EH (cell line): Measurements from ENCODE around the gene LENG8.
"Not testable (repeated sequence)": the region's sequence is repeated elsewhere in the genome, so short reads cannot be mapped to it uniquely, and the experiment has no call there.

Experiments
- DNase-seq: peaks from one replicate; pipeline ENCODE4 v3.0.0-alpha.2; 2015; ENCODE audit warnings: low read depth

Gene LENG8

DNA sequence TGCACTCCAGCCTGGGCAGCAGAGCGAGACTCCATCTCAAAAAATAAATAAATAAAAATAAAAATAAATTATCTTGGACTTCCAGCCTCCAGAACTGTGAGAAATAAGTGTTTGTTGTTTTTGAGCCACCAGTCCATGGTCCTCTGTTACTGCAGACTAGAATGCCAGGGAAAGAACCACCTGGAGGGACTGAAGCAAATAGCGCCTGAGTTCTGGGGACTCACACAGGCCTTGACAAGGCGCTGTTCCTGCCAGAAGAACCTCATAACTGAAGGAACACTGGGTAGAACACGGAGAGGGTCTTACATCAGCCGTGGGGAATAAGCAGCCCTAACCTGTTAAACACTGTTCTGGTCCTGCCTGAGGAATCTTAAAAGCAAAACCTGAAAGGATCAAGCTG, 8.4 kb upstream of the LENG8 start:
- no peak for DNase-seq

DNA sequence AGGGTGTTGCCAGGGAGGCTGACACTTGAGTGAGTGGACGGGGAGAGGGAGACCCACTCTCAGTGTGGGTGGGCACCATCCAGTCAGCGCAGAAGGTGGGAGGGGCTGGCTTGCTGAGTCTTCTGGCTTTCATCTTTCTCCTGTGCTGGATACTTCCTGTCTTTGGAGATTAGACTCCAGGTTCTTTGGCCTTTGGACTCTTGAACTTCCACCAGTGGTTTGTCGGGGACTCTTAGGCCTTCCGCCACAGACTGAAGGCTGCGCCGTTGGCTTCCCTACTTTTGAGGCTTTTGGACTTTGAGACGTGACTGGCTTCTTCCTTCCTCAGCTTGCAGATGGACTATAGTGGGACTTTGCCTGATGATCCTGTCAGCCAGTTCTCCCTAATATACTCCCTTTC, 4.3 kb upstream of the LENG8 start:
- no peak for DNase-seq

DNA sequence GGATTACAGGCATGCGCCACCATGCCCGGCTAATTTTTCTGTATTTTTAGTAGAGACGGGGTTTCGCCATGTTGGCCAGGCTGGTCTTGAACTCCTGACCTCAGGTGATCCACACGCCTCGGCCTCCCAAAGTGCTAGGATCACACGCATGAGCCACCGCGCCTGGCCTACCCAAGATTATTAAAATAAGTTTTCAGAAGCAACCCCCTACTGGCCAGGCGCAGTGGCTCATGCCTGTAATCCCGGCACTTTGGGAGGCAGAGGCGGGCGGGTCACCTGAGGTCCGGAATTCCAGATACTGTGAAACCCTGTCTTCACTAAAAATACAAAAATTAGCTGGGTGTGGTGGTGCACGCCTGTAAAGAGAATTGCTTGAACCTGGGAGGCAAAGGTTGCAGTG, 2.6 kb upstream of the LENG8 start:
- not testable (repeated sequence) for DNase-seq

DNA sequence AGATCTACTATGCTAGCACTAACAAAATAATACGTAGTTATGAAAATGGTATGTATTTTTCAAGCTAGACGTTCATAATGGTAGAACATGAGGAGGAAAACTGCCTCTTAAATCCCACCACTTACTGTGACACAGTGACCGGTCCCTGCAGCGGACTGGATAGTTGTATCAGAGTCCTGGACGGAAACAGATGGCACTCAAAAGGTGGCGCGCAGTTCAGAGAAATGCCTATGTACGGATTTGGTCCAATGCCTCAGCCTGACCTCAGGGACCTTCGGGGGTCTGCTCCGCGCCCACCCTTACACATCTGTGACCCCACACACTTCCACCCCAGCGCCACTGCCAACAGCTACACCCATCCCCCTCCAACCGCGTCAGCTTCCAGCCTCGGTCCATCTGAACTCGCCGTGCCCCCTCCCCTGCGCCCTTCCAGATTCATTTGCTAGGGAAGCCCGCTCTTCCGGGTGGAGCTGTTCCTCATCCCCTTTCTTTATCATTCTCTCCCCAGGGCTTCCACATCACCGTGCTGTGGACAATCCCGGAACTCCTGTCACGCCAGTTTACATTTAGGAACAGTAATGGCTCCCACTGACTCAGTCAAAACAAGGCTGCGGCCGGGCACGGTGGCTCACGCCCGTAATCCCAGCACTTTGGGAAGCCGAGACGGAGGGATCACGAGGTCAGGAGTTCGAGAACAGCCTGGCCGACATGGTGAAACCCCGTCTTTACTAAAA, 792 bp upstream of the LENG8 start:
- DNase-seq, result peak; percentile 72

DNA sequence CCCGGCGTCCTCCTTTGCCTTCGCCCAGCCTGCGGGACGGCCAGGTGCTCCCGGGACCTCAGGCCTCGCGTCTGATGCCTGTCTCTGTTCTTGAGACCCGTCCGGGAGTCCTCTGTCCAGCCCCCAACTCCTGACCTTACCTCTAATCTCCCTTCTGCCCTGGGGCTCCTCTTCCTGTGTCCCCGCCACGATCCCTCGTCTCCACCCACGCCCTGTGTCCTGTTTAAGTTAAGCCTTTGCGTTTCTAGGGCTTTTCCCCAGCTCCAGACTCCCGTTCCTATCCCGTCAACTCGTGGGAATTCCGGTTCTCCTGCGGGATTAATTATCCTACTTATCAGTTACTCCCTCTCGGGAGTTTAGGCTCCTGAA, 686 bp downstream of the LENG8 start:
- peak; percentile 45 for DNase-seq

DNA sequence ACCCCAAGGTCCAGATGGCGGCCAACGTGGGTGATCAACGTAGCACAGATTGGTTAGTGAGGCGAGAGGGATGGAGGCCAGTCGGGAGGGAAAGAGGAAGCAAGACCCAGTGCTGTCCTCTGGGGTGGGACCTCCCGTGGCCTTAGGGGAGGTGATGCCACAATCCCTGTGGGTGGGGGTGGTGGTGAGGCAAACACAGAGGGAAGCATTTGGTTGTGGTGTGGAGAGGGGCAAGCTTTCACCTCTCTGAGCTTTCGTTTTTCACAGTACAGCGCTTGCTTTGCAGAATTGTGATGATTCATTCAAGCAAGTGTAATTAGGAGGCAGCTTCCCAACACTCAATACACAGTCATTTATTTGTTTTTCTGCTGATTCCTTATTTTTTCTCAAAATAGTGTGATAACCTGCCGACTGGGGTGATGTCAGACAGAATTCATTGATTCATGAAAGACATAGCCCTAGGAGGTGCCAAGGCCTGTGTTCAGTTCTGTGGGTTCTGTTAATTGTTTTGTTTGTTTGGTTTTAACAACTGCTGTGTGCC, 2.4 kb downstream of the LENG8 start:
- no peak for DNase-seq

DNA sequence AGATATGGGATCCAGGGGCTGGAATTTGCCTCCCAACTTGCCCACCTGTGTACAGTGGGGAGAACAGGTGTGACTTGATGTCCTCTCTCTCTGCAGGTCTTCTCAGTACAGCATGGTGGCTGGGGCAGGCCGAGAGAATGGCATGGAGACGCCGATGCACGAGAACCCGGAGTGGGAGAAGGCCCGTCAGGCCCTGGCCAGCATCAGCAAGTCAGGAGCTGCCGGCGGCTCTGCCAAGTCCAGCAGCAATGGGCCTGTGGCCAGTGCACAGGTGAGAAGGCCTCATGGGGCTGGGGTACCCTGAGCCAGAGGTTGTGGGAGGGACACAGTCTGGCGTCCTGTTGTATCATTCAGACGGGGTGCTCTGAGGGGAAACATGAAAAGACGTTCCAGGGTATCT, 3.0 kb downstream of the LENG8 start:
- no peak for DNase-seq

DNA sequence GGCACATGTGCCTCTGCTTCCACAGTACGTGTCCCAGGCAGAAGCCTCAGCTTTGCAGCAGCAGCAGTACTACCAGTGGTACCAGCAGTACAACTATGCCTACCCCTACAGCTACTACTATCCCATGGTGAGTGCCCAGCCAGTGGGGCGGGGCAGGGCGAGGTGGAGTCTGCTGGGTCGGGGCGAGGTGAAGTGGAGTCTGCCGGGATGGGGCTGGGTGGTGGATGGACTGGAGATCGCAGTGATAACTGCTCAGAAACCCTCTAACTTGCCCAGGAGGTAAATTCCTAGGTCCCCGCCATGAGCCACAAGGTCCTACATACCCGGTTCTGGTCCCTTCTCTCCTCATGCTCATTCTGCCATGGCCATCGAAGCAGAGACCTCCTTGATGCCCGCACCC, 3.6 kb downstream of the LENG8 start:
- DNase-seq, result no peak

DNA sequence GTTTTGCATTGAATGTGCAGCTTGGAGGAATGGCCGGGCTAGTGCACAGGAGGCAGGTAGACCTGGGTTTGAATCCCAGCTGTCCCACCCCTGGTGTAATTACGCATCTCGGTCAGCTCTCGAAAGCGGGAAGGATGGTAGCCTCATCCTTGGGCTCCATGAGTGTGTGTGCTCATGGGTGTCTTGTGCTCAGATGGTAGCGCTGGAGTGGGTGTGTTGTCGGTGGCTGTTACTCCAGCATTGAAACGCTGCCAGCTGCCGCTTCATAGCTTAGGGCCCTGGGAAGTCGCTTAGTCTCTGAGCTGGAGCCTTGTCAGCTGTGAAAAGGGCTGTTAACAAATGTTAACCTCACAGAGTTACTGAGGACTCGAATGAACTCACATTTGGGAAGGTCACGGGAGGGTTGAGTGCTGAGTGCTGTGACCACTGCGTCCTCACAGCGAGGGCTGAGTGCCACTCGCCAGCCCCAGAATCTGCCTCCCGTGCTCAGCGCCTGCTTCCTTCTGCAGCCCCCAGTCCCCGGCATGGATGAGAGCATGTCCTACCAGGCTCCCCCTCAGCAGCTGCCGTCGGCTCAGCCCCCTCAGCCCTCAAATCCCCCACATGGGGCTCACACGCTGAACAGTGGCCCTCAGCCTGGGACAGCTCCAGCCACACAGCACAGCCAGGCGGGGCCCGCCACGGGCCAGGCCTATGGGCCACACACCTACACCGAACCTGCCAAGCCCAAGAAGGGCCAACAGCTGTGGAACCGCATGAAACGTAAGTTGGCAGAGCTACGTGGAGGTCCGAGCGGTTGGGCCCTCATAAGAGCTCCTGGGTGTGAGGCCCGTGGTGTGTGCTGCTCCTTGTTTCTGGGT, 5.2 kb downstream of the LENG8 start:
- no peak for DNase-seq

DNA sequence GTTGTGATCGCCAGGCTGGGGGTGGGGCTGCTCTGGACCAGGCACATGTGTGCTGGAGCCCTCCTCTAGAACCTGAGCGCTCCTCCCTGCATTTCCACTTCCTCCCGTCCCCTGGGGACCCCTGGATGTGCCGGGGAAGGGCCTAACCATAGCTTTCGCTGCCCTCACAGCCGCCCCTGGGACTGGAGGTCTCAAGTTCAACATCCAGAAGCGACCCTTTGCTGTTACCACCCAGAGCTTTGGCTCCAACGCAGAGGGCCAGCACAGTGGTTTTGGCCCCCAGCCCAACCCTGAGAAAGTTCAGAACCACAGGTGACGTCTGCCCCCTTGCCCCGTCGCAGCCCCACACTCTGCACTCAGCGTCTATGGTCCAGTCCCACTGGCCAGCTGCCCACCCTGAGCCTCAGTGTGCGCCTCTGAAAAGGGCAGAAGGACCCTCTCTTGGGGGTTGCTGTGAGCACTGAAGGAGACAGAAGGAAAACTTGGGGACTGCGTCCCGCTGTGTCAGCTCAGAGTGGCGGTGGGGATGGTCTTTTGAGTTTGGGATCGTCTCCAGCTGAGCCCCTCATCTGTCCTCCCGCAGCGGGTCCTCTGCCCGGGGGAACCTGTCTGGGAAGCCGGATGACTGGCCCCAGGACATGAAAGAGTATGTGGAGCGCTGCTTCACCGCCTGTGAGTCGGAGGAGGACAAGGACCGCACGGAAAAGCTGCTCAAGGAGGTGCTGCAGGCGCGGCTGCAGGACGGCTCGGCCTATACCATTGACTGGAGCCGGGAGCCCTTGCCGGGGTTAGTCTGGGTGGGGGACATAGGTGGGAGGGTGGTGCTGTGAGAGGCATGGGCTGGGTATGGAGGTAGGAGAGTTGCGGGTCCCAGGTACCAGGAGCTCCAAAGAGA, 6.0 kb downstream of the LENG8 start:
- no peak for DNase-seq

DNA sequence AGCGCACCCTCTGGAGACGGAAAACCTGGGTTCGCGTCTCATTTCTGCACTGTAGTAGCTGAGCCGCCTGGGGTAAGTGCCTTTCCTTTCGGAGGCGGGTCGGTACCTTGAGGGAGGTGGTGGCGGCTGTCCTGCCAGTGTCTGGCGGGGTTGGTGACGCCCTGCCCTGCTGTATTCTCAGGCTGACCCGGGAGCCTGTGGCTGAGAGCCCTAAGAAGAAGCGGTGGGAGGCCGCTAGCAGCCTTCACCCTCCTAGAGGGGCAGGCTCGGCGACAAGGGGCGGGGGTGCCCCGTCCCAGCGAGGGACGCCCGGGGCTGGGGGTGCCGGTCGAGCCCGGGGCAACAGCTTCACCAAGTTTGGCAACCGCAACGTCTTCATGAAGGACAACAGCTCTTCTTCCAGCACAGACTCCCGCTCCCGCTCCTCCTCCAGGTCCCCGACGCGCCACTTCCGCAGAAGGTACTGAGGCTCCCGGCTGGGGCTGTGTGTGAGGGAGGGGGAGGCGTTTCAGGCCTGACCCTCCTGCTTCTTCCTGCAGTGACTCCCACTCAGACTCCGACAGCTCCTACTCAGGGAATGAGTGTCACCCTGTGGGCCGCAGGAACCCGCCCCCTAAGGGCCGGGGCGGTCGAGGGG, 6.9 kb downstream of the LENG8 start:
- no peak for DNase-seq

DNA sequence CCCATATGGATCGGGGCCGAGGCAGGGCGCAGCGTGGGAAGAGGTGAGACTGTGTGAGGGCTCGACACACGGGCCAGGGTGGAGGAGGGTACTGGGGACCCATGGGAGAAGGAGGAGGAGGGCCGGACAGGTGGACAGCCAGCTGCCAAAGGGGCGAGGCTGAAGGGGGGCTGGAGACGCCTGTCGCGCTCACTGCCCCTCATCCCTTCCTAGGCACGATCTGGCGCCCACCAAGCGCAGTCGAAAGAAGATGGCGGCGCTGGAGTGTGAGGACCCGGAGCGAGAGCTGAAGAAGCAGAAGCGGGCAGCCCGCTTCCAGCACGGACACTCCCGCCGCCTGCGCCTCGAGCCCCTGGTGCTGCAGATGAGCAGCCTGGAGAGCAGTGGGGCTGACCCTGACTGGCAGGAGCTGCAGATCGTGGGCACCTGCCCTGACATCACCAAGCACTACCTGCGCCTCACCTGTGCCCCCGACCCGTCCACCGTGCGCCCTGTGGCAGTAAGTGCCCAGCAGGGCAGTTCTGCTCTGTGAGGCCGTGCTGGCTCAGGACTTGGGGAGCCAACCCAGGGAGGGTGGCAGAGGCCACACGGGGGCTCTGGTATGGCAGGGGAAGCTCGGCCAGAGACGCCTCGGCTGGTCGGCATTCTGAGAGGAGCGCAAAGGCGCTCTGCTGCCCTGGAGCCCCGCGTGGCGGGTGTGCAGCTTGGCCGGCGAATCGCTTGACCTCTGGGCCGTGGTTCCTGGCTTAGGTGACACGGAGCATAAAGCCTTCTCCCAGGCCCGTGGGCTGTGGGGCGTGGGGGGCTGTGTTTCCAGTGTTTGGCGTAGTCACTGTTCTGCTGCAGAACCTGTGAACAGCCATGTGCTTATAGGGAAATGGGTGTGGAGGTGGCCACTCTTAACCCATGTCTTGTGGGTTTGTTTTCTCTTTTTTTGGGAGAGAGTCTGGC, 7.7 kb downstream of the LENG8 start:
- DNase-seq, result no peak

DNA sequence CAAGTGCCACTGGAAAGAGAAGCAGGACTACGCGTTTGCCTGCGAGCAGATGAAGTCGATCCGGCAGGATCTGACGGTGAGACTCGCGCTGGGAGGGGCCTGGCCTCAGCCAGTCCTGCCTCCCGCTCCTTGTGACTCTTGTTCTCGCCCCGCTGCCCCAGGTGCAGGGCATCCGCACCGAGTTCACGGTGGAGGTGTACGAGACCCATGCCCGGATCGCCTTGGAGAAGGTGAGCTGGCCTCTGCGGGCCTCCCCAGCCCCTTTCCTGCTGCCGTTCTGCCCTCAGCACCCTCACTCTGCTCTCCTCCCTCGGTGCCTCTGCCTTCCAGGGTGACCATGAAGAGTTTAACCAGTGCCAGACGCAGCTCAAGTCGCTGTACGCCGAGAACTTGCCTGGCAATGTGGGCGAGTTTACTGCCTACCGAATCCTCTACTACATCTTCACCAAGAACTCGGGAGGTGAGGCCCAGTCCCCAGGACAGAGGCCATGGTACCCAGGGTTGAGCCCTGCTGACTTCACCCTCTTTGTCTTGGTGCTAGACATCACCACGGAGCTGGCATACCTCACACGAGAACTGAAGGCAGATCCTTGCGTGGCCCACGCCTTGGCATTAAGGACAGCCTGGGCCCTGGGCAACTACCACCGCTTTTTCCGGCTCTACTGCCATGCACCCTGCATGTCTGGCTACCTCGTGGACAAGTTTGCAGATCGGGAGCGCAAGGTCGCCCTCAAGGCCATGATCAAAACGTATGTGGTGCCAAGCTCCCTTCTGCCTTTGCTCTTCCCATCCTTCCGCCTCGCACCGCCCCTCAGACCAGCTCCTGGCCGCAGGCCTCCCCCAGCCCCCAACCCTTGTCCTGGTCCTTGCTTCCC, 9.0 kb downstream of the LENG8 start:
- no peak for DNase-seq

DNA sequence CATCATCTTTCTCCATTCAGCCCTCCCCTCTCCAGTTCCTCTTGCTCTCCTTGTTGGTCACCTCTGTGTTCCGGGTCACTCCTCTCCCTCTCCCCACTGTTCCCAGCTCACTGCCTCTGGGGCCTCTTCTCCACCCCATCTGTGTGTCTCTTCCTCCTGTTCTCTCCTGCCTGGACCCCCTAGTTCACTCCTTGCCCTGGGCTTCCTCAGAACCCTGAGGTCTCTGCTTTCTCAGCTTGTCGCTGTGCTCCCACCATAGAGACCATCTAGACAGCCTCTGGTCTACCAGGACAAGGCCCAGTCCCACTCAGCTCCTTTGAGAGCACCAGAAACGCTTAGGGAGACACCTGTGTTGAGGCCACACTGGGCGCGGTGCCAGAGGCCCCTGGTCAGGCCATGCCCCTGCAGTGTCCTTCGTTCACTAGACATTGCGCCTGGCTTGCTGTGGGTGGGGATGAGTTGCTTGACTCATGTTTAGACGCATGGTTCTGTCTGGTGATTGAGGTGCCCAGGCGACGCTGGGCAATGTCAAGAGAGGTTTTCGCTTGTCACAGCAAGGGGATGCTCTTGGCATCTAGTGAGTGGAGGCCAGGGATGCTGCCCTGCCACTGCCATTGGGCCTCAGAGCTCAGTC, 9.8 kb downstream of the LENG8 start:
- DNase-seq, result no peak

DNA sequence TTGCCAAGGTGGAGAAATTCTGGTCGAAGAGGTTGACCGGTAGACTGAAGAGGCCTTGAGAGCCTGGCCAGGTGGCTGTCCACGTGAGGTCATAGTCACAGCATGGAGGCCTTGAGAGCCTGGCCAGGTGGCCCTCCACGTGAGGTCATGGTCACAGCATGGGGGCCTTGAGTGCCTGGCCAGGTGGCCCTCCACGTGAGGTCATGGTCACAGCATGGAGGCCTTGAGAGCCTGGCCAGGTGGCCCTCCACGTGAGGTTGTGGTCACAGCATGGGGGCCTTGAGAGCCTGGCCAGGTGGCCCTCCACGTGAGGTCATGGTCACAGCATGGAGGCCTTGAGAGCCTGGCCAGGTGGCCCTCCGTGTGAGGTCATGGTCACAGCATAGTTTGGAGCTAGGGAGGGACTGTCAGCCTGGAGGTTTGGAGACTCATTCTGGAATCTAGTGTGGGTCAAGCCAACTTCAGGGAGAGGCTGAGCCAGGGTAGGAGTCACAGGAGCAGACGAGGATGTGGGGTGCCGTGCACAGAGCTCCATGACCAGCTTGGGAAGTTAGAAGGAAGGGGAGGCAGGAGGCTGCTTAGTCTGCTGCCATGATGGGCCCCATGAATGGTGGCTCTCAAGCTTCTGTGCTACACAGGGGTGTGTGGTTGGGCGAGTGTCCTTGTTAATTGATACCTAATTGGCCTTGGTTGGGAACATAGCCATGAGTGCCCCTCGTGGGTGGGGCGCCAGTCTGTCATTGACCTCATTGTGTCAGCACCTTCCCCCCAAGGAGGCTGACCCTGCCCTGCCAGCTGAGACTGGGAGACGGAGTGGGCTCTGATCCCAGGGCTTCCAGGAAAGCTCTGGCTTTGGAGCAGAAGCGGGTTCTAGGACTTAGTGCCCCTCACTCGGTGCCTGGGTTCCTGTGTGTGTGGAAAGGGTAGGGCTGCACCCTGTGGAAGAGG, 10.6 kb downstream of the LENG8 start:
- DNase-seq, result no peak

DNA sequence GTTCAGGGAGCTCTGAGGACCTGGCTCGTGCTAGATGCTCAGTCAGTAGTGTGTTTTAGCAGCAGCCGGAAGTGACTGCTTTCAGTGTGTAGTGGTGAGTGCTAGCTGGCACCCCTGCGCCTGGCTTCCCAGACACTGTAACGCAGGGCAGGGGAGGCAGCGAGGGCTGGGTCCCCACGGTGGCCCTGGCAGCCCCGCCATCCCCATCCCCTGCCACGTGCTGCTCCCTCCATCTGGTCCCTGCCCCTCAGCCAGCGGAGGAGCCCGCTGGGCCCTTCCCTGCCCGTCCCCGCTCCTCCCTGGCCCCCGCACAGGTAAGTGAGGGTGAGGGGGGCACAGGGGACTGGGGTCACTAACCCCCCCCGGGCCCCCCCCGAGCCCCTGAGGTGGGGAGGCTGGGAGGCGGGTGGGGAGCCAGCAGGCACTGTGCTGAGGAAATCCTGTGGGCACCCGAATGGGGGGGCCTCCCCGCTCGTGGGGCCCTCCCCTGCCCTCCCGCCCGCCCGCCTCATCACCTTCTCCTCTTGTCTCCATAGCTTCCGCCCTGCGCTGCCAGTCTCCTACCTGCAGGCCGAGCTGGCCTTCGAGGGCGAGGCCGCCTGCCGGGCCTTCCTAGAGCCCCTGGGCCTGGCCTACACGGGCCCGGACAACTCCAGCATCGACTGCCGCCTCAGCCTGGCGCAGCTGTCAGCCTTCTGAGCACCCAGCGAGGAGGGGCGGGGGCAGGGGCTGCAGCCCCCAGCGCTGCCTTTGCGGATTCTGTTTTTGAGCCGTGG, 11.4 kb downstream of the LENG8 start:
- DNase-seq, result no peak

DNA sequence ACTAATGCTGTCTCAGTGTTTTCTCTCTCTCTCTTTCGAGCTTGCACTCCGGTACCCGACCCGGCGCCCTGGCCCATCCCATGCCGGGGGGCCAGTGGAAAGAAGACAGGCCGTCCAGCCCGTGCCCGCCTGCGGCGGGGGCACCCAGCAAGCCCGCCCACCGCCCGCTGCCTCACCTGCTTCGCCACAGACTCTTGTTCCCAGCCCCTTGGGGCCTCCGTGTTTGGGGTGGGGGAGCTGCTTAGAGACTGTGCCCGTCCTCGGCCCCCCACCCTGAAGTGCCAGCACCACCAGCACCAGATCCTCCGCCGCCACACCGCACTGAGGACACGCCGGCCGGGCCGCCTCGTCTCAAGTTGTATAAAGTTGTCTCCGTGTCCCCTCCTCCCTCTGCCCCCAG, 12.2 kb downstream of the LENG8 start:
- DNase-seq, result no peak
